K562 treated with DMSO at 1 percent for 4 hours (cell line): ENCODE results near the gene C9orf40. TPM values are rescaled to one million over a fixed set of nuclear protein-coding genes. Genes with fewer than 3 reads are reported as not detected.

ENCODE experiments used
- total RNA-seq: library from RNA; unstranded; fragments of 300-600 nt; gene quantifications from 2 replicates; pipeline ENCODE4 v1.2.3, GENCODE V29; 2022; ENCODE audit not compliant: insufficient read depth

C9orf40 gene
- total RNA-seq = 25.8 and 29.4 TPM in 2 replicates

GRCh38 chr9:74952201-74953151 lies at the start of gene C9orf40:
C9orf40 (minus strand) TSS chr9:74952912; CDS start chr9:74952611, 301 bp downstream.

Other genes with a start within 250 kb of the C9orf40 start
- gene TRPM6, start 65.0 kb downstream of the C9orf40 start, total RNA-seq = not detected in 2 replicates
- 2.8 and 3.8 TPM in 2 replicates for gene CARNMT1, start 75.4 kb upstream of the C9orf40 start, total RNA-seq
- 1.8 and 8.6 TPM in 2 replicates for gene NMRK1, start 135.2 kb upstream of the C9orf40 start, total RNA-seq
- 33.9 and 34.1 TPM in 2 replicates for gene OSTF1, start 135.6 kb upstream of the C9orf40 start, total RNA-seq